Measurements from ENCODE around the gene L3MBTL3.

The L3MBTL3 gene

GRCh38 chr6:130128326-130128725, 109.9 kb downstream of the L3MBTL3 start:
- Histone ChIP-seq H4K20me1 (ENCODE audit: low read depth, low read length) (no peaks in the 10 kb centered on the region), H3K79me2 (ENCODE audit: insufficient read depth, low read length) (no peaks in the 10 kb centered on the region)

GRCh38 chr6:130129762-130130246, 111.4 kb downstream of the L3MBTL3 start:
- no peak overlapping the region for H3K9ac ChIP-seq (ENCODE audit: low read length)
- no peaks in the 10 kb centered on the region for H3K27me3 ChIP-seq (ENCODE audit: low read length)
- no peaks in the 10 kb centered on the region for H3F3A ChIP-seq (ENCODE audit: insufficient read depth)
- H3K4me3 ChIP-seq (ENCODE audit: insufficient read depth, low read length, poor library complexity, severe bottlenecking) = no peak overlapping the region
- no peak overlapping the region for H3K27ac ChIP-seq (ENCODE audit: low read depth, low read length)
- H3K79me2 ChIP-seq (ENCODE audit: insufficient read depth, low read length) = no peaks in the 10 kb centered on the region
- H3K9me3 ChIP-seq (ENCODE audit: insufficient read depth, low read length) = no peaks in the 10 kb centered on the region
- no peak overlapping the region for H2AFZ ChIP-seq (ENCODE audit: low read depth, low read length, severe bottlenecking)
- no peaks in the 10 kb centered on the region for H4K20me1 ChIP-seq (ENCODE audit: low read depth, low read length)
- no peaks in the 10 kb centered on the region for H3K36me3 ChIP-seq (ENCODE audit: low read length)
- no peaks in the 10 kb centered on the region for H3K9me2 ChIP-seq (replicated peaks; ENCODE audit: insufficient read depth, low read length)
- no peak for TF ChIP-seq EZH2phosphoT487 (conservative IDR thresholded peaks at IDR 0.05; ENCODE audit: low read length)
- no peak for TF ChIP-seq CTCF (IDR thresholded peaks at IDR 0.05; ENCODE audit: insufficient read depth, low read length, poor library complexity, severe bottlenecking)
- H3K4me2 ChIP-seq (ENCODE audit: low read depth, low read length, poor library complexity, severe bottlenecking) = no peak overlapping the region

More at GRCh38 chr6:130128326-130128725, 109.9 kb downstream of the L3MBTL3 start:
- Histone ChIP-seq H2AFZ (ENCODE audit: low read depth, low read length, severe bottlenecking) (no peak overlapping the region), H3K4me2 (ENCODE audit: low read depth, low read length, poor library complexity, severe bottlenecking) (no peak overlapping the region), H3K9ac (ENCODE audit: low read length) (no peak overlapping the region), H3K27ac (ENCODE audit: low read depth, low read length) (no peak overlapping the region), H3K27me3 (ENCODE audit: low read length) (no peaks in the 10 kb centered on the region), H3K36me3 (ENCODE audit: low read length) (no peaks in the 10 kb centered on the region), H3K4me3 (ENCODE audit: insufficient read depth, low read length, poor library complexity, severe bottlenecking) (no peak overlapping the region), H3F3A (ENCODE audit: insufficient read depth) (no peaks in the 10 kb centered on the region), H3K9me2 (replicated peaks; ENCODE audit: insufficient read depth, low read length) (no peaks in the 10 kb centered on the region), H3K9me3 (ENCODE audit: insufficient read depth, low read length) (no peaks in the 10 kb centered on the region)
- TF ChIP-seq EZH2phosphoT487 (conservative IDR thresholded peaks at IDR 0.05; ENCODE audit: low read length) (no peak), CTCF (IDR thresholded peaks at IDR 0.05; ENCODE audit: insufficient read depth, low read length, poor library complexity, severe bottlenecking) (no peak)

- H3K4me2 ChIP-seq (ENCODE audit: low read depth, low read length, poor library complexity, severe bottlenecking) = no peak overlapping the region
- no peaks in the 10 kb centered on the region for H3F3A ChIP-seq (ENCODE audit: insufficient read depth)
- no peaks in the 10 kb centered on the region for H3K9me2 ChIP-seq (replicated peaks; ENCODE audit: insufficient read depth, low read length)
- no peaks in the 10 kb centered on the region for H3K27me3 ChIP-seq (ENCODE audit: low read length)
- no peaks in the 10 kb centered on the region for H3K9me3 ChIP-seq (ENCODE audit: insufficient read depth, low read length)
- TF ChIP-seq CTCF (IDR thresholded peaks at IDR 0.05; ENCODE audit: insufficient read depth, low read length, poor library complexity, severe bottlenecking) (no peak), EZH2phosphoT487 (conservative IDR thresholded peaks at IDR 0.05; ENCODE audit: low read length) (no peak)
- H4K20me1 ChIP-seq (ENCODE audit: low read depth, low read length) = no peaks in the 10 kb centered on the region
- no peak overlapping the region for H3K4me3 ChIP-seq (ENCODE audit: insufficient read depth, low read length, poor library complexity, severe bottlenecking)
- no peaks in the 10 kb centered on the region for H3K36me3 ChIP-seq (ENCODE audit: low read length)
- no peak overlapping the region for H2AFZ ChIP-seq (ENCODE audit: low read depth, low read length, severe bottlenecking)
- H3K27ac ChIP-seq (ENCODE audit: low read depth, low read length) = no peak overlapping the region
- no peak overlapping the region for H3K9ac ChIP-seq (ENCODE audit: low read length)
- H3K79me2 ChIP-seq (ENCODE audit: insufficient read depth, low read length) = no peaks in the 10 kb centered on the region
Measured at GRCh38 chr6:130132286-130132701, 113.9 kb downstream of the L3MBTL3 start.

Measured in SU-DHL-6 (cell line).